K562 (cell line): ENCODE data around the gene CAPN10. TPM values are rescaled to one million over a fixed set of nuclear protein-coding genes. Genes with fewer than 3 reads are reported as not detected.
A peak's percentile ranks its signal among the peaks of the same experiment; 100 is the strongest.

Source experiments
- BRF1 ChIP-seq: IDR thresholded peaks from 3 replicates; pipeline ENCODE4 v1.6.1; 2011; ENCODE audit warnings: borderline replicate concordance, mild to moderate bottlenecking; ENCODE audit not compliant: insufficient read length; ENCODE audit errors: extremely low read depth
- ELF4 ChIP-seq: fragments of 450-650 bp; formaldehyde crosslinking; IDR thresholded peaks from 2 replicates; pipeline ENCODE4 v1.4.0; 2022; ENCODE audit warnings: missing genetic modification characterization
- FOSL1 ChIP-seq: fragments of 200-800 bp; sonication (Bioruptor generic); conservative IDR thresholded peaks from 2 replicates; pipeline ENCODE4 v1.6.1; 2016; ENCODE audit warnings: missing genetic modification characterization, missing compliant biosample characterization
- HDAC6 ChIP-seq: IDR thresholded peaks from 2 replicates; pipeline ENCODE4 v1.6.1; 2012; ENCODE audit warnings: low read depth, mild to moderate bottlenecking, control low read depth, inconsistent platforms, low read length, moderate library complexity
- HNRNPK ChIP-seq: fragments of 200-400 bp; formaldehyde crosslinking; IDR thresholded peaks from one replicate; pipeline ENCODE4 v1.6.1; 2018; ENCODE audit warnings: mild to moderate bottlenecking, low read depth, low read length; ENCODE audit not compliant: poor library complexity, severe bottlenecking
- NFRKB ChIP-seq: fragments of 450-650 bp; IDR thresholded peaks from 2 replicates; pipeline ENCODE4 v1.6.1; 2016; ENCODE audit warnings: low read depth
- RAD21 ChIP-seq, 2 experiments: fragments of 250-450 bp in 1 of 2; fragments of 450-650 bp in 1 of 2; sonication (Bioruptor Pico) in 1 of 2; formaldehyde crosslinking in 1 of 2; IDR thresholded peaks in 1 of 2; conservative IDR thresholded peaks in 1 of 2; 2 replicates each; pipeline versions ENCODE4 v1.4.0 to v1.8.0; 2020 to 2022; ENCODE audit warnings: mild to moderate bottlenecking in 2 of 2, moderate library complexity in 1 of 2
- RFX1 ChIP-seq: fragments of 450-650 bp; IDR thresholded peaks from 2 replicates; pipeline ENCODE4 v1.6.1; 2016; ENCODE audit warnings: mild to moderate bottlenecking, moderate library complexity
- SMAD1 ChIP-seq: fragments of 150-350 bp; IDR thresholded peaks from 2 replicates; pipeline ENCODE4 v1.6.1; 2014; ENCODE audit warnings: low read length, low read depth; ENCODE audit not compliant: partially characterized antibody
- TEAD1 ChIP-seq, 2 experiments: fragments of 450-650 bp in 1 of 2; sonication (generic) in 1 of 2; formaldehyde crosslinking; IDR thresholded peaks; 2 replicates each; pipeline versions ENCODE4 v1.4.0 to v1.8.0; 2020 to 2022; ENCODE audit warnings: mild to moderate bottlenecking in 2 of 2, missing genetic modification reagents in 1 of 2
- ZBED1 ChIP-seq: IDR thresholded peaks from 2 replicates; pipeline ENCODE4 v1.6.1; 2014
- ZNF23 ChIP-seq: fragments of 250-450 bp; sonication (Bioruptor Pico); IDR thresholded peaks from 2 replicates; pipeline ENCODE4 v1.4.0; 2020; ENCODE audit warnings: mild to moderate bottlenecking
- ZNF263 ChIP-seq: sonication (generic); formaldehyde crosslinking; IDR thresholded peaks from 2 replicates; pipeline ENCODE4 v1.8.0; 2022; ENCODE audit warnings: mild to moderate bottlenecking, missing genetic modification reagents, borderline replicate concordance
- ZNF830 ChIP-seq: fragments of 250-450 bp; sonication (Bioruptor Pico); IDR thresholded peaks from 2 replicates; pipeline ENCODE4 v1.5.0; 2021; ENCODE audit warnings: mild to moderate bottlenecking
- polyA plus RNA-seq, 8 experiments: library from polyadenylated mRNA; depleted of rRNA in 4 of 8; stranded (reverse) in 5 of 8; unstranded in 3 of 8; fragments of >200 nt; fragmentation: Nextera tagmentation in 2 of 8; fragmentation: Illumina TruSeq in 1 of 8; extraction: Ambion mirVana in 2 of 8; extraction: Trizol in 1 of 8; gene quantifications; 2 replicates each; pipeline versions ENCODE4 v1.2.1 to v1.2.3, GENCODE V29; 2011 to 2014; ENCODE audit warnings: inconsistent platforms in 1 of 8, missing spikeins in 1 of 8
- total RNA-seq, 7 experiments: library from RNA; depleted of rRNA in 6 of 7; stranded (reverse); fragments of >200 nt in 6 of 7; fragmentation: Illumina TruSeq in 2 of 7; extraction: Trizol in 2 of 7; gene quantifications; 2 replicates each; pipeline versions ENCODE4 v1.2.1 to v1.2.3, GENCODE V29; 2011 to 2021; ENCODE audit warnings: low replicate concordance in 1 of 7
- TF ChIP-seq, protein P1 (sequence below): fragments of 250-450 bp; sonication (Bioruptor Pico); IDR thresholded peaks from 2 replicates; pipeline ENCODE4 v1.5.1; 2021; ENCODE audit warnings: mild to moderate bottlenecking
- TF ChIP-seq, protein P2 (sequence below): fragments of 450-650 bp; formaldehyde crosslinking; IDR thresholded peaks from 2 replicates; pipeline ENCODE4 v1.4.0; 2020; ENCODE audit warnings: mild to moderate bottlenecking, moderate library complexity
- TF ChIP-seq, protein P3 (sequence below): IDR thresholded peaks from 2 replicates; pipeline ENCODE4 v1.6.1; 2011; ENCODE audit not compliant: insufficient read length; ENCODE audit errors: extremely low read depth
- TF ChIP-seq, protein P4 (sequence below), 2 experiments: fragments of 450-650 bp in 1 of 2; IDR thresholded peaks; 2 replicates each; pipeline ENCODE4 v1.6.1; 2011 to 2017; ENCODE audit warnings: low read depth in 2 of 2, antibody characterized with exemption in 1 of 2, borderline replicate concordance in 1 of 2, low read length in 1 of 2, mild to moderate bottlenecking in 1 of 2, mixed read lengths in 1 of 2; ENCODE audit not compliant: control insufficient read depth in 1 of 2
- TF ChIP-seq, protein P5 (sequence below): fragments of 250-450 bp; sonication (Bioruptor Pico); IDR thresholded peaks from 2 replicates; pipeline ENCODE4 v1.5.0; 2021

Gene CAPN10
- total and polyA plus RNA-seq, 9 of the 15 experiments (the other 6 are each of a cell fraction or from before 2014, with no cell fraction given) = 0.08 to 26.1 (median 8.4) TPM

DNA sequence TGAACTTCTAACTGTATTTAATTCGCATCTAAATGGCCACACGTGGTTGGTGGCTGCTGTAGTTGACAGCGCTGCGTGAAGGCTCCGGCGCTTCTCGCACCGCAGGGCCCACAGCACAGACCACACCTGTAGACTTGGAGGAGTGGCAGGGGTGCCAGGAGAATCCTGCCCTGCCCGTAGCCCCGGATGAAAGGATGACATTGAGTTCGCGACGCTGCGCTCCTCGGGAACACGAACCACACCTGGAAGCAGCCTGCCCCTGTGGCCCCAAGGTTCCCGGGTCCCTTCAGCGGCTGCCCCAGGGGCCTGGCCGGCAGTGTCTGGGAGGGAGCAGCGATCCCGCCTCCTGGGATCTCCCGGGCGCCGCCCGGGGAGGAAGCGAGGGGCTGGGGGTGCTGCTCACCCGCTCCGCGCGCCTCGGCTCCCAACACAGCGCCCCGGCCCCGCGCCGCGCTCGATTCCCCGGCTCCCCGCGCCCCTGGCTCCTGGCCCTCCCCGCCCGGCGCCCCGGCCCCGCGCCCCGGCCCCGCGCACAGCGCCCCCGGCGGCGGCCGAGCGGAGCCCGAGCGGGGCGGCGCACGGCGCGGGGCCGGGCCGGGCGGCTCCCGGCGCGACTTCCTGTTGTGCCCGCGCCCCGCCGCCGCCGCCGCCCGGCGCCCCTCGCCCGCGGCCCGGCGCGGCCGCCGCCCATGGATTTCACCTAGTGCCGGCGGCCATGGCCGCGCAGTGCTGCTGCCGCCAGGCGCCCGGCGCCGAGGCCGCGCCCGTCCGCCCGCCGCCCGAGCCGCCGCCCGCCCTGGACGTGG is 18.5 kb upstream of the CAPN10 start, which contains the start of gene RNPEPL1 (continued):
- TF ChIP-seq, protein P1, sequence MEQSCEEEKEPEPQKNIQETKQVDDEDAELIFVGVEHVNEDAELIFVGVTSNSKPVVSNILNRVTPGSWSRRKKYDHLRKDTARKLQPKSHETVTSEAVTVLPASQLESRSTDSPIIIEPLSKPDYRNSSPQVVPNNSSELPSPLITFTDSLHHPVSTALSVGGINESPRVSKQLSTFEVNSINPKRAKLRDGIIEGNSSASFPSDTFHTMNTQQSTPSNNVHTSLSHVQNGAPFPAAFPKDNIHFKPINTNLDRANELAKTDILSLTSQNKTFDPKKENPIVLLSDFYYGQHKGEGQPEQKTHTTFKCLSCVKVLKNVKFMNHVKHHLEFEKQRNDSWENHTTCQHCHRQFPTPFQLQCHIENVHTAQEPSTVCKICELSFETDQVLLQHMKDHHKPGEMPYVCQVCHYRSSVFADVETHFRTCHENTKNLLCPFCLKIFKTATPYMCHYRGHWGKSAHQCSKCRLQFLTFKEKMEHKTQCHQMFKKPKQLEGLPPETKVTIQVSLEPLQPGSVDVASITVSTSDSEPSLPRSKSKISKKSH = no peak
- TF ChIP-seq TEAD1 (CRISPR knock-in tag; IDR thresholded peaks at IDR 0.05) (no peak), RFX1 (no peak), RAD21 (CRISPR knock-in tag; conservative IDR thresholded peaks at IDR 0.05 in 1 of 2, IDR thresholded peaks at IDR 0.05 in 1 of 2) (no peak), NFRKB (no peak), BRF1 (no peak), ZNF830 (CRISPR knock-in tag) (no peak), ZNF263 (CRISPR knock-in tag) (no peak), SMAD1 (no peak), HNRNPK (no peak), ZNF23 (CRISPR knock-in tag) (no peak), ELF4 (CRISPR knock-in tag) (no peak), ZBED1 (no peak), HDAC6 (no peak), FOSL1 (tag) (no peak; the same call in 1 of the 2 replicates)
- TF ChIP-seq, protein P2, sequence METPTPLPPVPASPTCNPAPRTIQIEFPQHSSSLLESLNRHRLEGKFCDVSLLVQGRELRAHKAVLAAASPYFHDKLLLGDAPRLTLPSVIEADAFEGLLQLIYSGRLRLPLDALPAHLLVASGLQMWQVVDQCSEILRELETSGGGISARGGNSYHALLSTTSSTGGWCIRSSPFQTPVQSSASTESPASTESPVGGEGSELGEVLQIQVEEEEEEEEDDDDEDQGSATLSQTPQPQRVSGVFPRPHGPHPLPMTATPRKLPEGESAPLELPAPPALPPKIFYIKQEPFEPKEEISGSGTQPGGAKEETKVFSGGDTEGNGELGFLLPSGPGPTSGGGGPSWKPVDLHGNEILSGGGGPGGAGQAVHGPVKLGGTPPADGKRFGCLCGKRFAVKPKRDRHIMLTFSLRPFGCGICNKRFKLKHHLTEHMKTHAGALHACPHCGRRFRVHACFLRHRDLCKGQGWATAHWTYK (CRISPR knock-in tag) = 0 out of 2 replicates have a peak, but pooled peaks have one; percentile 60
- TF ChIP-seq, protein P3, sequence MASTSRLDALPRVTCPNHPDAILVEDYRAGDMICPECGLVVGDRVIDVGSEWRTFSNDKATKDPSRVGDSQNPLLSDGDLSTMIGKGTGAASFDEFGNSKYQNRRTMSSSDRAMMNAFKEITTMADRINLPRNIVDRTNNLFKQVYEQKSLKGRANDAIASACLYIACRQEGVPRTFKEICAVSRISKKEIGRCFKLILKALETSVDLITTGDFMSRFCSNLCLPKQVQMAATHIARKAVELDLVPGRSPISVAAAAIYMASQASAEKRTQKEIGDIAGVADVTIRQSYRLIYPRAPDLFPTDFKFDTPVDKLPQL = no peak
- TF ChIP-seq, protein P4, sequence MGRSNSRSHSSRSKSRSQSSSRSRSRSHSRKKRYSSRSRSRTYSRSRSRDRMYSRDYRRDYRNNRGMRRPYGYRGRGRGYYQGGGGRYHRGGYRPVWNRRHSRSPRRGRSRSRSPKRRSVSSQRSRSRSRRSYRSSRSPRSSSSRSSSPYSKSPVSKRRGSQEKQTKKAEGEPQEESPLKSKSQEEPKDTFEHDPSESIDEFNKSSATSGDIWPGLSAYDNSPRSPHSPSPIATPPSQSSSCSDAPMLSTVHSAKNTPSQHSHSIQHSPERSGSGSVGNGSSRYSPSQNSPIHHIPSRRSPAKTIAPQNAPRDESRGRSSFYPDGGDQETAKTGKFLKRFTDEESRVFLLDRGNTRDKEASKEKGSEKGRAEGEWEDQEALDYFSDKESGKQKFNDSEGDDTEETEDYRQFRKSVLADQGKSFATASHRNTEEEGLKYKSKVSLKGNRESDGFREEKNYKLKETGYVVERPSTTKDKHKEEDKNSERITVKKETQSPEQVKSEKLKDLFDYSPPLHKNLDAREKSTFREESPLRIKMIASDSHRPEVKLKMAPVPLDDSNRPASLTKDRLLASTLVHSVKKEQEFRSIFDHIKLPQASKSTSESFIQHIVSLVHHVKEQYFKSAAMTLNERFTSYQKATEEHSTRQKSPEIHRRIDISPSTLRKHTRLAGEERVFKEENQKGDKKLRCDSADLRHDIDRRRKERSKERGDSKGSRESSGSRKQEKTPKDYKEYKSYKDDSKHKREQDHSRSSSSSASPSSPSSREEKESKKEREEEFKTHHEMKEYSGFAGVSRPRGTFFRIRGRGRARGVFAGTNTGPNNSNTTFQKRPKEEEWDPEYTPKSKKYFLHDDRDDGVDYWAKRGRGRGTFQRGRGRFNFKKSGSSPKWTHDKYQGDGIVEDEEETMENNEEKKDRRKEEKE (IDR thresholded peaks at IDR 0.05; ENCODE audit: borderline replicate concordance in 1 of 2, control insufficient read depth in 1 of 2, low read depth in 2 of 2, low read length in 1 of 2) = no peak
- TF ChIP-seq, protein P5, sequence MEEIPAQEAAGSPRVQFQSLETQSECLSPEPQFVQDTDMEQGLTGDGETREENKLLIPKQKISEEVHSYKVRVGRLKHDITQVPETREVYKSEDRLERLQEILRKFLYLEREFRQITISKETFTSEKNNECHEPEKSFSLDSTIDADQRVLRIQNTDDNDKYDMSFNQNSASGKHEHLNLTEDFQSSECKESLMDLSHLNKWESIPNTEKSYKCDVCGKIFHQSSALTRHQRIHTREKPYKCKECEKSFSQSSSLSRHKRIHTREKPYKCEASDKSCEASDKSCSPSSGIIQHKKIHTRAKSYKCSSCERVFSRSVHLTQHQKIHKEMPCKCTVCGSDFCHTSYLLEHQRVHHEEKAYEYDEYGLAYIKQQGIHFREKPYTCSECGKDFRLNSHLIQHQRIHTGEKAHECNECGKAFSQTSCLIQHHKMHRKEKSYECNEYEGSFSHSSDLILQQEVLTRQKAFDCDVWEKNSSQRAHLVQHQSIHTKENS = no peak
